Muscle of arm (tissue), 12 donors: ENCODE results near the gene ADPRS. TPM values are rescaled to one million over a fixed set of nuclear protein-coding genes. Genes with fewer than 3 reads are reported as not detected.
A peak's percentile ranks its signal among the peaks of the same experiment; 100 is the strongest.

Experiments
- DNase-seq: peaks from one replicate; pipeline ENCODE4 v3.0.0-alpha.2; 2013
- polyA plus RNA-seq, 12 donors: library from polyadenylated mRNA; unstranded; fragments of 120-200 nt; gene quantifications; one replicate each; pipeline ENCODE4 v1.2.1, GENCODE V29; 2013; ENCODE audit not compliant: insufficient read length in 12 of 12

Gene ADPRS
- polyA plus RNA-seq, 12 donors: 17.2 to 28.5 (median 24.1) TPM; not detected in 1

DNA sequence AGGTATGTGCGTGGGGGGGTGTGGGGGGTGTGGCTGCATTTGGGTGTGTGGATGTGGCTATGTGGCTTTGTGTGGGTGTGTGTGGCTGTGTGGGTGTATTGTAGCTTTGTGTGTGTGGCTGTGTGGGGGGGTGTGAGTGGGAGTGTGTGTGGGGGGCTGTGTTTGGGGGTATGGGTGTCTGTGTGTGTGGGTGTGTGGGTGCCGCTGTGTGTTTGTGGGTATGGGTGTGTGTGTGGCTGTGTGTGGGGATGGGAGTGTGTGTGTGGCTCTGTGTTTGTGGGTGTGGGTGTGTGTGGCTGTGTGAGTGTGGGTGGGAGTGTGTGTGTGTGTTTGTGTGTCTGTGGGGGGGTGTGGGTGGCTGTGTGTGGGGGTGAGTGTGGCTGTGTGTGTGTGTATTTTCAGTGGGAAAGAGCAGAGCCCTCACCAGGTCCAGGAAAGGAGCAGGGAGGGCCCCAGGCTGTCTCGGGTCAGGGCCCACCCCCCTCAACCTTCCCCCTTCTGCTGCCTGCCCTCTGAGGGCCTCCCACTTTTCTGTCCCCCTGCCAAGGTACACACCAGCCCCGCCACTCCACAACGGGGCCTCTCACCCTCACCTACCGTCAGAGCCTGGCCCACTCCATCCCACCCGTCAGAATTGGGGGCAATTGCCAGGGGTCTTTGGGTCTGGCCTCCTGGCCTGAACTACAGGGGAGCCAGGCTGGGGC lies 38.3 kb downstream of the ADPRS start:
- no peak for DNase-seq

GRCh38 chr1:36128126-36128904 lies 39.6 kb downstream of the ADPRS start:
- DNase-seq: no peak

DNA sequence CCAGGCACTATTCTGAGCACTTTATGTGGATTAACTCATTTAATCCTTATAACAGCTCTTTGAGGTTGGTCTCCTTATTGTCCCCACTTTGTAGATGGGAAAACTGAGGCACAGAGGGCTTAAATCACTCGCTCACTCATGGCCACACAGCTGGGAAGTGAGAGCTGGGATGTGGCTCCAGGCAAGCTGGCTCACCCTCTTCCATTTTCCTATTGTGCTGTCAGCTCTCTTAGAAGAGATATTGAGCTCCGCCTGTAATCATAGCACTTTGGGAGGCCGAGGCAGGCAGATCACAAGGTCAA lies 40.2 kb downstream of the ADPRS start:
- no peak for DNase-seq

- no peak for DNase-seq
These were observed 43.3 kb downstream of the ADPRS start for GRCh38 chr1:36132029-36132428.

DNA sequence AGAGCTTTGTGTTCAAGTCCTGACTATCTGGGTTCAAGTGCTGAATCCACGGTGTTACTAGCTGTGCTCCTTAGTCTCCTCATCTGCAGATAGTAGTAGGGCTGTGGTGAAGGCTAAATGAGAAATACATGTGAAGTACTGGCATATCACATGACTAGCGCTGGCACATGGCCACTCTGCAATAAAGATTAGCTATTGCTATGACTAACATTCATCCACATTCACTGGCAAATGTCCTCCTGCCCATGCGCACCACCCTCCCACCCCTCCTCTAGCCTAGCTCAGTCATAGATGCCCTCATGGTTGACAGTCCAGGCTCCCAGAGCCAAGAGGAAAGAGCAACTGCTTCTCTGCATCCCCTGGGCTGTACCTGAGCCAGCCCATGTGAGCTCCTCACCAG lies 44.8 kb downstream of the ADPRS start:
- DNase-seq: peak; percentile 59

DNA sequence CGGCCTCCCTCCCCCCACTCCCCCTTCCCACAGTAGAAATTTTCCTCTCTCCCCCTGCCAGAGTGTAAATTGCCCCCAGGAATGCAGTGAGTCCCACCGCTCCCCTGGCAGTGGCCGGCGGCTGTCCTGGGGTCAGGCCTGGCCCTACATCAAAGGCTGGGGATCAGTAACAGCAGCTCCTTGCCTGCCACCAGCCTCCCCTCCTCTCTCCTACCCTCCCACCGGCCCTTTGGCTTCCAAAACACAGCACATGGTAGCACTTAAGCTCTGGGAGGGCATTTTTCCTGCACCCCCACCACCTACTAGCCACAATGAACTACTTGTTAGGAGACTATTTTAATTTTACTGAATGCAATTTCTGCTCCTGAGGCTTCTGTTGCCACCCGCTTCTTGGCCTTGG lies 45.3 kb downstream of the ADPRS start:
- DNase-seq: no peak

DNA sequence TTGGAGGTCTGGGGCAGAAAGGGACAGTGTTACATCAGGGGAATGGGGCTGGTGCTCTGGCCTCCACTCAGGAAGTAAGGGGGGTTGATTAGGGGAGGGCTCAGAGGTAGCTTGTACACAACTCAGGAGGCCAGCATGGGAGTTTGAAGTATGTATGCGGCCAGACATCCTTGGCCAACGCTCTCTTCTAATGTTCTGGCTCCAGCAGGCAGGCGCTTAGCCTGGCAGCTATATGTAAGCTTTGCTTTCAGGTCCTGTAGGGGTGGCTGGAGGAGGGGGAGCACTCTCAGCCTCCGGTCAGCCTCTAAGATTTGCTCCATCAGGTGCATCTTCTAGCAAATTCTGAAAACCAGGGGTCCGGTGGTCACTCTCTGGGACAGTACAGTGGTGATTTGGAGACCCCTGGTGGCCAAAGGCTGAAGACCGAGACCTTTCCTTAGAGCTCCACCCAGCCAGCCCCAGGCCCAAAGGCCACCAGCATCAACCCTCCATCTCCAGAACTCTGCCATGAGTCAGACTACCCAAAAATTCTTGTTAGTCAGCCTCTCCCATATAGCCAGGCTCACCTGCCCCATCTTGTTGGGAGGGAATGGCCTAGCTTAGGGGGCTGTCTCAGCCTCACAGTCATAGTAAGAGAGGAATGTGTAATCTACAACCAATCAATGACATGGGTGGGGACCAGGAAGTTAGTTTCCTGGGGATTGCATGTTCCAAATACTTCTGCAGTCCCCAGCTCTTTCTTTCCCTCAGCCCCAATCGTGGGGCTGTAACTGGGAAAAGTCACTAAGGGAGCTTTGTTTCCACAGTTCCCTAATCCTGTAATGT lies 46.0 kb downstream of the ADPRS start:
- DNase-seq: peak; percentile 76

- DNase-seq: peak; percentile 44
These were observed 46.6 kb downstream of the ADPRS start for GRCh38 chr1:36135330-36135667.

GRCh38 chr1:36135796-36136195 lies 47.1 kb downstream of the ADPRS start:
- DNase-seq: no peak

GRCh38 chr1:36136535-36136934 lies 47.8 kb downstream of the ADPRS start:
- no peak for DNase-seq

GRCh38 chr1:36137226-36137625 lies 48.5 kb downstream of the ADPRS start:
- no peak for DNase-seq

GRCh38 chr1:36137776-36138175 lies 49.1 kb downstream of the ADPRS start:
- no peak for DNase-seq

- DNase-seq: no peak
These were observed 50.8 kb downstream of the ADPRS start for GRCh38 chr1:36139521-36139920.

GRCh38 chr1:36142121-36142520 lies 53.4 kb downstream of the ADPRS start:
- DNase-seq: no peak

- DNase-seq: no peak
These were observed 54.7 kb downstream of the ADPRS start for GRCh38 chr1:36143424-36143823.

Other genes with a start within 250 kb of the ADPRS start
- 10 to 100 TPM in 7 of 12 donors, 1 to 10 TPM in 5; 8.2 to 39.8 (median 10.4) TPM for gene AGO1, start 205.7 kb upstream of the ADPRS start, polyA plus RNA-seq
- 10 to 100 TPM in 8 of 12 donors, 1 to 10 TPM in 4; 9.3 to 94.1 (median 12.0) TPM for gene AGO3, start 157.8 kb upstream of the ADPRS start, polyA plus RNA-seq
- 1 to 10 TPM in 1 of 12 donors, under 1 TPM in 9, not detected in 2; 0.16 to 1.4 (median 0.40) TPM for gene TEKT2, start 4.8 kb upstream of the ADPRS start, polyA plus RNA-seq
- gene COL8A2, start 36.3 kb downstream of the ADPRS start, polyA plus RNA-seq: 10 to 100 TPM in 6 of 12 donors, 1 to 10 TPM in 5, not detected in 1; 6.3 to 19.9 (median 11.1) TPM
- gene TRAPPC3, start 60.6 kb downstream of the ADPRS start, polyA plus RNA-seq: 10 to 100 TPM in 11 of 12 donors, not detected in 1; 25.8 to 46.5 (median 38.1) TPM
- 100 to 1,000 TPM in 11 of 12 donors, not detected in 1; 110 to 204 (median 130) TPM for gene MAP7D1, start 67.3 kb downstream of the ADPRS start, polyA plus RNA-seq
- 100 to 1,000 TPM in 8 of 12 donors, 10 to 100 TPM in 3, not detected in 1; 96.0 to 157 (median 105) TPM for gene THRAP3, start 135.6 kb downstream of the ADPRS start, polyA plus RNA-seq
- gene SH3D21, start 217.5 kb downstream of the ADPRS start, polyA plus RNA-seq: 10 to 100 TPM in 2 of 12 donors, 1 to 10 TPM in 9, not detected in 1; 2.1 to 16.8 (median 3.0) TPM
- gene EVA1B, start 234.8 kb downstream of the ADPRS start, polyA plus RNA-seq: 10 to 100 TPM in 11 of 12 donors, not detected in 1; 10.8 to 88.1 (median 23.4) TPM